Body of pancreas (tissue), 4 donors: ENCODE data around the gene BCCIP.

Source experiments
- CTCF ChIP-seq, 7 experiments: fragments of 450-650 bp in 4 of 7; fragments of 200-600 bp in 3 of 7; sonication (generic) in 3 of 7; IDR thresholded peaks; one replicate each; pipeline ENCODE4 v1.5.1; 2016 to 2019; ENCODE audit warnings: antibody characterized with exemption in 7 of 7
- POLR2A ChIP-seq, 3 donors: fragments of 450-650 bp; IDR thresholded peaks; one replicate each; pipeline ENCODE4 v1.6.1; 2016; ENCODE audit warnings: antibody characterized with exemption in 3 of 3, mild to moderate bottlenecking in 2 of 3

GRCh38 chr10:125882596-125882995 lies 59.2 kb downstream of the BCCIP start:
- TF ChIP-seq CTCF (IDR thresholded peaks at IDR 0.05) (no peak), POLR2A (IDR thresholded peaks at IDR 0.05) (no peak)
